NCI-H1048 (cell line): Measurements from ENCODE around the gene IMMP2L.
"Not testable (repeated sequence)": the region's sequence is repeated elsewhere in the genome, so short reads cannot be mapped to it uniquely, and the experiment has no call there.

Source experiments
- DNase-seq: peaks from one replicate; lab custom pipeline; 2025; lab: John Stamatoyannopoulos, UW

IMMP2L gene

GRCh38 chr7:111074748-111075146, 487.5 kb downstream of the IMMP2L start:
- no peak for DNase-seq

- DNase-seq = no peak
Observed at GRCh38 chr7:111074071-111074747, 488.1 kb downstream of the IMMP2L start.

- not testable (repeated sequence) for DNase-seq
Observed at GRCh38 chr7:111072658-111073057, 489.6 kb downstream of the IMMP2L start.

- no peak for DNase-seq
Observed at GRCh38 chr7:111071556-111071955, 490.7 kb downstream of the IMMP2L start.

- no peak for DNase-seq
Observed at GRCh38 chr7:111068618-111069017, 493.7 kb downstream of the IMMP2L start.

GRCh38 chr7:111067682-111068081, 494.6 kb downstream of the IMMP2L start:
- DNase-seq = no peak

- DNase-seq = no peak
Observed at GRCh38 chr7:111067251-111067650, 495.0 kb downstream of the IMMP2L start.

GRCh38 chr7:111063166-111063565, 499.1 kb downstream of the IMMP2L start:
- no peak for DNase-seq

GRCh38 chr7:111059833-111060232, 502.5 kb downstream of the IMMP2L start:
- DNase-seq = no peak

GRCh38 chr7:111057066-111057465, 505.2 kb downstream of the IMMP2L start:
- DNase-seq = no peak

- DNase-seq = no peak
Observed at GRCh38 chr7:111056371-111056770, 505.9 kb downstream of the IMMP2L start.

GRCh38 chr7:111053035-111053434, 509.3 kb downstream of the IMMP2L start:
- DNase-seq = no peak

GRCh38 chr7:111051832-111052231, 510.5 kb downstream of the IMMP2L start:
- DNase-seq = no peak

GRCh38 chr7:111050875-111051416, 511.3 kb downstream of the IMMP2L start:
- no peak for DNase-seq

GRCh38 chr7:111049971-111050680, 512.2 kb downstream of the IMMP2L start:
- DNase-seq = no peak

GRCh38 chr7:111047595-111047994, 514.7 kb downstream of the IMMP2L start:
- no peak for DNase-seq

GRCh38 chr7:111045449-111045848, 516.8 kb downstream of the IMMP2L start:
- DNase-seq = no peak

- no peak for DNase-seq
Observed at GRCh38 chr7:111043561-111043960, 518.7 kb downstream of the IMMP2L start.

GRCh38 chr7:111042842-111043241, 519.5 kb downstream of the IMMP2L start:
- no peak for DNase-seq

GRCh38 chr7:111041577-111041976, 520.7 kb downstream of the IMMP2L start:
- DNase-seq = no peak

- no peak for DNase-seq
Observed at GRCh38 chr7:111038185-111038584, 524.1 kb downstream of the IMMP2L start.

GRCh38 chr7:111031916-111032315, 530.4 kb downstream of the IMMP2L start:
- no peak for DNase-seq

- no peak for DNase-seq
Observed at GRCh38 chr7:111030336-111030735, 532.0 kb downstream of the IMMP2L start.
